NB4 (cell line): Measurements from ENCODE around the gene KRTAP12-3.

Experiments
- CTCF ChIP-seq: IDR thresholded peaks from one replicate; pipeline ENCODE4 v1.5.1; 2012; ENCODE audit warnings: low read depth, low read length
- MYC ChIP-seq: IDR thresholded peaks from 2 replicates; pipeline ENCODE4 v1.6.1; 2011; ENCODE audit warnings: low read depth, low read length
- POLR2A ChIP-seq: IDR thresholded peaks from 2 replicates; pipeline ENCODE4 v1.6.1; 2011; ENCODE audit warnings: mild to moderate bottlenecking; ENCODE audit not compliant: insufficient read length; ENCODE audit errors: extremely low read depth
- TF ChIP-seq, protein P1 (sequence below): IDR thresholded peaks from 2 replicates; pipeline ENCODE4 v1.6.1; 2011; ENCODE audit warnings: low read depth, low read length

- TF ChIP-seq CTCF (no peak), POLR2A (no peak), MYC (no peak)
- TF ChIP-seq, protein P1, sequence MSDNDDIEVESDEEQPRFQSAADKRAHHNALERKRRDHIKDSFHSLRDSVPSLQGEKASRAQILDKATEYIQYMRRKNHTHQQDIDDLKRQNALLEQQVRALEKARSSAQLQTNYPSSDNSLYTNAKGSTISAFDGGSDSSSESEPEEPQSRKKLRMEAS = no peak
Measured at GRCh38 chr21:44696572-44696971, 38.8 kb downstream of the KRTAP12-3 start.
